AG09319 (cell line): Measurements from ENCODE around the gene RASAL2.

Experiments
- DNase-seq: peaks from one replicate; pipeline ENCODE4 v3.0.0-alpha.2; 2010; ENCODE audit warnings: low read depth; ENCODE audit errors: extremely low read depth
- TF ChIP-seq, protein P1 (sequence below): IDR thresholded peaks from 2 replicates; pipeline ENCODE4 v1.5.1; 2011; ENCODE audit warnings: low read depth, mild to moderate bottlenecking, inconsistent platforms, low read length, moderate library complexity

Gene RASAL2

DNA sequence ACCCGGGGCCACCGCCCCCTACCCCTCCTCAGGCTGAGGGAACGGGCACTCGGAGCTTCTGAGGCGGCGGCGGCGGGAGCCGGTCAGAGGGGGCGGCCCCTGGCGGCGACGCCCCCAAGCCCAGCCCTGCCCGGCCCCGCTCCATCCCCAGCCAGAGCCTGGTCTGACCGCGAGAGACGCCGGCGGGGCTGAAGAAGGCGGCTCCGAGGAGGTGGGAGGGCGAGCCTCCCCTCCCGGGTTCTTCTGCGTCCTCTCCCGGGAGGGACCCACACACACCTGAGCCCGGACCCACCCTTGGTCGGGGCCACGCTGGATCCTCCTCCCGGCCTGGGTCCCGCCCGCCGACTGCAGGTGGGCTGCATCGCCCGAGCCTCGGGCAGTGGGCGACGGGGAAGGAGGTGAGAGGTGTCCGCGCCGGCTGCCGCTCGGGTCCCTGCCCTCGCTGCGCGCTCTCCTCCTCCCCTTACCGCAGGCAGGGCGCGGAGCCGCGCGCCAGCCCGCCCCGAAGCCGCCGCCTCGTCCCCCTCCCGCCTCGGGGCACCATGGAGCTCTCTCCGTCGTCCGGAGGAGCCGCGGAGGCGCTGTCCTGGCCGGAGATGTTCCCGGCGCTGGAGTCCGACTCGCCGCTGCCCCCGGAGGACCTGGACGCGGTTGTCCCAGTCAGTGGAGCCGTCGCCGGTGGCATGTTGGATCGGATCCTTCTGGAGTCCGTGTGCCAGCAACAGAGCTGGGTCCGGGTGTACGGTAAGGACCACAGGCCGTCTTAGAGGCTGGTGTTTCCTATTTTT lies at the start of gene RASAL2:
Gene RASAL2, plus strand, starts transcription at position 154 of the 788 bp plus-strand sequence. Its CDS starts 389 bp downstream, at position 543.
- DNase-seq: no peak

DNA sequence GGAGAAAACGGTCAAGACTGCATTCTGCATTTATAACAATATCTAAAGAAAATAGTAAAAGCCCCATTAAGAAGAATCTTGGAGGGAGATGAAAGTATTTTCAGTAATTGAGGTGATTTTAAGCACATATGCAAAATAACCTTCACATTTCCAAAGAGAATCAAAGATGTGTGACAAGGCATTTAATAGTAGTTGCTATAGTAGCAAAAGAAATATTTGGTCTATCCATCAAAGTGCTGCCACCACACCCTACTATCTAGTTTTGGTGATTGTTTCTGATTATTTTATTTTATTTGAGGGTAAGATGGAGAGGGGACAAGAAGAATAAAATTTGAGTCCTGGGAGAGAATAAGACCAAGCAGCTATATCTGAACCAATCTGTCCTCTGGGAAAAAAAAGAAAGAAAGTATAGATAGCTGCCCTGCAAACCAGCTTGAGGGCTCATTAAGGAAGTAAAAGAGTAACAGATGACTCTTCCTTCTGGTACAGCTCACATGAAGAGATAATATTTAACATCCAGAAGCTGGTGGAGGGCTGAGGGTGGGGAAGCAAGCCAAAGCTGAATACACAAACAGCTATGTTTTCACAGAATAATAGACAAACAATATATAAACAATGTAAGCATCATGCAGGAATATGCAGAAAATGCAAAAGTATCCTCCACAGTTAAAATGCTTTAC lies 47.2 kb upstream of the RASAL2 start:
- TF ChIP-seq, protein P1, sequence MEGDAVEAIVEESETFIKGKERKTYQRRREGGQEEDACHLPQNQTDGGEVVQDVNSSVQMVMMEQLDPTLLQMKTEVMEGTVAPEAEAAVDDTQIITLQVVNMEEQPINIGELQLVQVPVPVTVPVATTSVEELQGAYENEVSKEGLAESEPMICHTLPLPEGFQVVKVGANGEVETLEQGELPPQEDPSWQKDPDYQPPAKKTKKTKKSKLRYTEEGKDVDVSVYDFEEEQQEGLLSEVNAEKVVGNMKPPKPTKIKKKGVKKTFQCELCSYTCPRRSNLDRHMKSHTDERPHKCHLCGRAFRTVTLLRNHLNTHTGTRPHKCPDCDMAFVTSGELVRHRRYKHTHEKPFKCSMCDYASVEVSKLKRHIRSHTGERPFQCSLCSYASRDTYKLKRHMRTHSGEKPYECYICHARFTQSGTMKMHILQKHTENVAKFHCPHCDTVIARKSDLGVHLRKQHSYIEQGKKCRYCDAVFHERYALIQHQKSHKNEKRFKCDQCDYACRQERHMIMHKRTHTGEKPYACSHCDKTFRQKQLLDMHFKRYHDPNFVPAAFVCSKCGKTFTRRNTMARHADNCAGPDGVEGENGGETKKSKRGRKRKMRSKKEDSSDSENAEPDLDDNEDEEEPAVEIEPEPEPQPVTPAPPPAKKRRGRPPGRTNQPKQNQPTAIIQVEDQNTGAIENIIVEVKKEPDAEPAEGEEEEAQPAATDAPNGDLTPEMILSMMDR: no peak
- no peak for DNase-seq

More for the DNA sequence above, at the start of gene RASAL2:
- TF ChIP-seq, protein P1: peak; percentile 18

DNA sequence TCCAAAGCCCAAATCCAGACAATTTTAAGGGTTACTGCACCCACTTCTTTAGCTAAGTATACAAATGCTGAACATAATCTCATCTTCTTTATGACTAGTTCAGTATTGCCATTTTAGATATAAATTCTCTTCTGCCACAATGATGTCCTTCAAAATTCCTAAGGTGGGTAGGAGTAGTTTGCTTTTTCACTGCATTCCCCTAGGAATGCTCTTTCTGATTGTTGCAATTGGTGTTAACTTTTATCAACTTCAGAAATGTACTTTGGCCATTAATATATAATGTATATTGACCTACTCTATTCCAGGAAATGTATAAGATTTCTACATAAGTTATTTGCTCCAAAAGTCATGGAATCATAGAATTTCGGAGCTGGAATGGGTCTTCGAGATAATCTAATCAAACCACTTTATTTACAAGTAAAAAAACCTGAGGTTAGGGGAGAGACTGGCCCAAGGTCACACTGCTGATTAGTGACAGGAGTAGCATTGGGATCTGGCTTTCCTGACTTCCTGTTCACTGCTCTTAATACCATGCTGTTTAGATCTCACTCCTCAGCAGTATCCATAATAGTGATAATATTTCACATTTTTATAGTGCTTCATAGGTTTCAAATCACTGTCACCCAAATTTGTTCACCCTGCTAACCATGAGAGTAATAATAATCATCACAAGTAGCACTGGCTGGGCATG lies 46.4 kb upstream of the RASAL2 start:
- TF ChIP-seq, protein P1: no peak
- no peak for DNase-seq

DNA sequence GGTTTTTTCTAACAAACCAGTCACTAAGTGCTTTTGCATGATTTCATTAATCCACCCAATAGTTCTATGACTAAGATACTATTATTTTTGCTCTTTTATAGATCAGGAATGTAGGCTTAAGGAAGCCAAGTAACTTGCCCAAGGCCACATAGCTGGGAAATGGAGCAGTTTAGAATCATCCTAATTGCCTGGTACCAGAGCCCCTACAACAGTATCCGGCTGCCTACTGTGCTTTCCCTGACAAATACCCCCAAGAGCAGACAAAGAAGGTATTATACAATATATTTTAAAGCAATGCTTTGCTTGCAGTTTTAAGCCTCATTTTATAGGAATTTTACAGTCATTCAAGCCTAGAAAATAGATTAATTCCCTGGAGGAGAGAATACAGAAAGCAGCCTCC lies 45.5 kb upstream of the RASAL2 start:
- DNase-seq: no peak
- TF ChIP-seq, protein P1: no peak

DNA sequence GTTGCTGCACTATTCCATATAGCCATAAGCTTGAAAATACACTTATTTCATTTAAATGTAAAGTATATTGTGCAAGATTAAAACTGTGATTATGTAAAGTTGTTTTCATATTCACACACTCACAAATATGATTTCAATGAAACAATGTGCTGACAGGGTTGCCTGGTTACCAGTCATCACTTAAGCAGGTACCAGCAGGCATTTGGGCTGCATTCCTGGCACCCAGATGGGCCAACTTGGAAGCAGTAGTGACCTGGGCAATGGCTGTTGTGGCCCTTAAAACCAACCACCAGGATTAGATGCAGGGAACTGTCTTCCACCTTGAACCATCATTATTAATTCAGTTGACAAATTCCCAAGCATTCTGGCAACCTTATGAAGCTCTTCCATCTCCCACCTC lies 45.0 kb upstream of the RASAL2 start:
- no peak for DNase-seq
- TF ChIP-seq, protein P1: no peak

DNA sequence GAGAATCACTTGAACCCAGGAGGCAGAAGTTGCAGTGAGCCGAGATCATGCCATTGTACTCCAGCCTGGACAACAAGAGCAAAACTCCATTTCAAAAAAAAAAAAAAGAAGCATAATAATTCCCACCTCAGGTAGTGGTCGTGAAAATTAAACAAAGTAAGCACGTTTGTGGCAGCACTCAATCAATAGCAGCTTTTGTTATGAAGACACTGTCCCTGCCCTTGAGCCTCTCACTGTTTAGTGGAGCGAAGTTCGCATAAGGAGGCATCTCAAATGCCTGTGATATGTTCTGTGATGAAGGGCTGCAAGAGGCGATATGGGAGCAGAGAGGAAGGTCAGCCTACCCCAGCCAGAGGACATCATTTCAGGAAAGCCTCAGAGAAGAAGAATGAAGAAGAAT lies 43.8 kb upstream of the RASAL2 start:
- TF ChIP-seq, protein P1: no peak
- no peak for DNase-seq

DNA sequence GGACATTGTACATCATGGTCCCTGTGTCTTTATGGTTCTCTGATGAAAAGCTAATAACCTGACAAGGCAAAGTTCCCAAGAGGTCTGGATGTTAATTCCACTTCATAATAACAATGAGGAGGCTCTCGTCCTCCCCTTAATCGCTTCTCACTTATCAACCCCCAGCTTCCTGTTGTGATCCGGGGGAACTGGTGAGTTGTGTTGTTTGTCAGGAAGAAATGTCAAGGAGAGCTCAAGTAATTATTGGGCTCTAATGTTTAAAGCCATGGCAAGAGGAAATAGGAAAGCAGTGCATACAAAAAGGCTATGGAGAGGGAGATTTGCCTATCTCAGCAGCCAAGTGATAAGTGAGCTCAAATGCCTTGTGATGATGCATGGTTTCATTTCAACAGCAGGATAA lies 42.8 kb upstream of the RASAL2 start:
- TF ChIP-seq, protein P1: no peak
- DNase-seq: no peak
